NCI-H1105 (cell line): ENCODE data around the gene THRA.

ENCODE experiments used
- DNase-seq: peaks from one replicate; lab custom pipeline; 2025; lab: John Stamatoyannopoulos, UW

Gene THRA

DNA sequence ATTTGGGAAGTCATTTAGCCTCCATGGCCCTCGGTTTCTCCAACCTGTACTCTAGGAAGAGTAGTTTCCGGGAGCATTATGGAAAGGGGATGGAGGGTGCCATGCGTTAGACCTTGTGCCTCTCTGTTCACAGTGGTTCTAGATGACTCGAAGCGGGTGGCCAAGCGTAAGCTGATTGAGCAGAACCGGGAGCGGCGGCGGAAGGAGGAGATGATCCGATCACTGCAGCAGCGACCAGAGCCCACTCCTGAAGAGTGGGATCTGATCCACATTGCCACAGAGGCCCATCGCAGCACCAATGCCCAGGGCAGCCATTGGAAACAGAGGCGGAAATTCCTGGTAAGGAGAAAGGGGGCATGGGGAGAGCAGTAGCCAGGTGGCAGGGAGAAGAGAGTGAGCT, 21.7 kb downstream of the THRA start:
- DNase-seq, result no peak

DNA sequence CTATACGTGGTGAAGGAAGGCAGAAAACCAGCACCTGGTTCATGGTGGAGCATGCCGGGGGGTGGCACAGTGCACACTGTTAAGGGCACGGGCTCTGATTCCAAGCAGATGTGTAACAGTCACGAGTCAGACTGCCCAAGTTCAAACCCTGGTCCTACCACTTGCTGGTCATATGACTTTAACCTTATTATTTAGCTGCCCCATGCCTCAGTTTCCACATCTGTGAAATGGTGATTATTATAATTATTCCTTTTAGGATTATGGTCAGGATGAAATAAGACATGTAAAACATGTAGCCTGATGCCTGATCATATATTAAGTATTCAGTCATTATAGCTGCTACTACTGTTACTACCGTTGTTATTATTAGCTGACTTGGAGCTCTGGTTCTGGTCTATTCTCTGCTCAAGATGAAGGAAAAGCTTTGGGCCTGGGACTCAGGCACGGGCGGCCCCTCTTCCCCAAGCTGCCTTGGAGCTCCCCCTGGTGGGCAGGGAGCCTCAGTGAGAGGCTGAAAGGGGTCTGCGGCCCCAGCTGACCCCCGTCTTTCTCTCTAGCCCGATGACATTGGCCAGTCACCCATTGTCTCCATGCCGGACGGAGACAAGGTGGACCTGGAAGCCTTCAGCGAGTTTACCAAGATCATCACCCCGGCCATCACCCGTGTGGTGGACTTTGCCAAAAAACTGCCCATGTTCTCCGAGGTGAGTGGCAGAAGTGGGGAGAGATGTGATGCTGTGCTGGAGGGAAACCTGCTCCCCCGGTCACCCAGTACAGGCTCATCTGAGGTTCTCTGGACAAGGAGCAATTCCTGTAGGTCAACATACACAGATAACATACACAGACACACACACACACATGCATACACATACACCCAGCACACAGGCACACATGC, 23.6 kb downstream of the THRA start:
- peak; percentile 35 for DNase-seq

DNA sequence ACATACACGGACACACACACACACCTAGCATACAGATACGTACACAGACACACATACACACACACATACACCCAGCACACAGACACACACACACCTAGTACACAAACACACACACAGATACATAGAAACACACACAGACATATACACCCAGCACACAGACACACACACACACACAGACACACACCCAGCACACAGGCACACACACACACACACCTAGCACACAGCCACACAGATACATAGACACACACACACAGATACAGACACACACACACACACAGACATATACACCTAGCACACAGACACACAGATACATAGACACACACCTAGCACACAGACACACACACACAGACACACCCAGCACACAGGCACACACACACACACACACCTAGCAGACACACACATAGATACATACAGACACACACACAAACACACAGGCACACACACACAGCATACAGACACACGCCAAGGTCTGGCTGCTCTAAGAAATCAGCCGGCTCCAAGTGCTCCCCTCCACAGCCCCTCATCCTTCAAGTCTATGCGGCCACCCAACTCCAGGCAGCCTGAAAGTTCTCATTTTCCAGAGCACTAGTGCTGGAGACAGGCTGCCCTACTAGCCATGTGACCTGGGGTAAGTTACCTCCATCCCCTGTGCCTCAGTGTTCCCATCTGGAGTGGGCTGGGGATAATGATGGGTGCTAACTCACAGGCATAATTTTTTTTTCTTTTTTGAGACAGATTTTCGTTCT, 24.5 kb downstream of the THRA start:
- no peak for DNase-seq

DNA sequence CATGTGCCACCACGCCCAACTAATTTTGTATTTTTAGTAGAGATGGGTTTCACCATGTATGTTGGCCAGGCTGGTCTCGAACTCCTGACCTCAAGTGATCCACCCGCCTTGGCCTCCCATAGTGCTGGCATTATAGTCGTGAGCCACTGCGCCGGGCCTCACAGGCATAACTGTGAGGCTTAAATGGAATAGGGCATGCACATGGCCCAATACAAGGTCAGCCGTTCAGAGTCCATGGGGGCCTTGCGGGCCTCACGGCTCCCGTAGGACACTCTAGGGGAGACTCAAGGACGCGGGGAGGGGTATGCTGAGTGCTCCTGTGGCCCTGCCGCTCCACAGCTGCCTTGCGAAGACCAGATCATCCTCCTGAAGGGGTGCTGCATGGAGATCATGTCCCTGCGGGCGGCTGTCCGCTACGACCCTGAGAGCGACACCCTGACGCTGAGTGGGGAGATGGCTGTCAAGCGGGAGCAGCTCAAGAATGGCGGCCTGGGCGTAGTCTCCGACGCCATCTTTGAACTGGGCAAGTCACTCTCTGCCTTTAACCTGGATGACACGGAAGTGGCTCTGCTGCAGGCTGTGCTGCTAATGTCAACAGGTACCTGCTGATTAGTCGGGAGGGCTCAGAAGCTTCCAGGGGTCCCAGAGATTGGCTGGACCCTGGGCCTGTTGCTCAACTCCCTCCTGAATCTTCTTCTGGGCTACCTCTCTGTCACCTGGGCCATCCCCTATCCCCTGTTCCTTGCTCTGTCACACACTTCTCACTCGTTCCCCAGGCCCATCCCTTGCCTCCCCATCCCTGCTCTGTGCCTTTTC, 25.3 kb downstream of the THRA start:
- no peak for DNase-seq

DNA sequence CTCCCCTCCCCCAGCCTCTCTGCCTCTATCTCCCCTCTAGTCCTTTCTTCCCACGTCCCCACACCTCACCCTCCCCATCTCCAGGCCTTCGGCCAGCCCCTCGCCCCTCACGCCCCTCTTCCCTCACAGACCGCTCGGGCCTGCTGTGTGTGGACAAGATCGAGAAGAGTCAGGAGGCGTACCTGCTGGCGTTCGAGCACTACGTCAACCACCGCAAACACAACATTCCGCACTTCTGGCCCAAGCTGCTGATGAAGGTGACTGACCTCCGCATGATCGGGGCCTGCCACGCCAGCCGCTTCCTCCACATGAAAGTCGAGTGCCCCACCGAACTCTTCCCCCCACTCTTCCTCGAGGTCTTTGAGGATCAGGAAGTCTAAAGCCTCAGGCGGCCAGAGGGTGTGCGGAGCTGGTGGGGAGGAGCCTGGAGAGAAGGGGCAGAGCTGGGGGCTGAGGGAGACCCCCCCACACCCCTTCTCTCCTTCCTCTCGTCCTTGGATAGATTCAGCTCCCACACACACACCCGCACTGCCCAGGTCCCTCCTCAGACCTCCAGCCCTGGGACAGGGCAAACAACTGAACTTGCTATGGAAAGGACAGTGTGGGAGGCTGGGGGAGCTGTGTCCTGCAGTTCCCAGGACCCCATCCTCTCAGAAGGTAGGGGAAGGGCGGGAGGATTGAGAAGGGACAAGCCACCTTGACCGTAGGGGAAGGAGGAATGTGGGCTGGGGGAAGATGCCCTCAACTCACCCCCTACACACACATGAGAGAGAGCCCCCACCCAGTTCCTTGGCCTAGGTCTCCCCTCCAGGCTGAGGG, 26.5 kb downstream of the THRA start:
- DNase-seq, result no peak

DNA sequence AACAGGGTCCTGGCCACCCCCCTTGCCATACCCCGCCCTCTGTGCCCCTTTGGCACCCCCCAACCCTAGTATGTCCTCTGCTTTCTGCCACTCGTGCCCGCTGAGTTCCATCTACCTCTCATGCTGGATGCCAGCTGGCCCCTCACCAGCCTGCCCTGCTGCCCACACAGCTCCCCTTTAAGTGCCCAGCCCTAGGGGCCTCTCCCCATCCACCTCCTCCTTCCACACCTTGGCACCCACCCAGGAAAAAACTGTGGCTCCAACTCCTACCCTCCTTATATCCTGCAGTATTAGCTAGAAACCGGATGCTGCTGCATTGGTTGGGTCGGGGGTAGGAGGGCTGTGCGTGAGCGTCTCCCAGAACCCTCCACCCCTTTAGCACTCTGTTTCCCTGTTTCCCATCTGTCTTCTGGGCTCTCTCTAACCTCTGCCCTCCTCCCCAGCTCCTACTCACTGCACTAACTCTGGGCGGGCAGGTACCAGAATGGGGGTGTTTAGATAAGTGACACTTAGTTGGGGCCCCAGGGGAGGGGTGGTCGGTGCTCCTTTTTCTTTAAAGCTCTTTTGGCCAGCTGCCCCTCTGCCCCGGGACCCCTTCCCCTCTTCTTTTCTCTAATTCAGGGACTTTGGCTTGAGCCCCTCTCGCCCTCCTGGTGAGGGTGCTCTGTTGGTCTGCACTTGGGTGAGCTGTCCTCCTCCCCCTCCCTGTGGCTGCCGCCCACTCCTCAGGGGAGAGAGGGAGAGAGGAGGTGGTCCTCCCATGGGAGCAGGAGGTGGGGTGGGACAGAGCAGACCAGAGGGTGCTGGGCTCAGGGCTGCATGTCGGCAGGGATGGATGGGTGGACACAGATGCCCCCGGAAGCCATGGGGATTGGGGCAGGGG, 27.7 kb downstream of the THRA start:
- DNase-seq, result no peak

DNA sequence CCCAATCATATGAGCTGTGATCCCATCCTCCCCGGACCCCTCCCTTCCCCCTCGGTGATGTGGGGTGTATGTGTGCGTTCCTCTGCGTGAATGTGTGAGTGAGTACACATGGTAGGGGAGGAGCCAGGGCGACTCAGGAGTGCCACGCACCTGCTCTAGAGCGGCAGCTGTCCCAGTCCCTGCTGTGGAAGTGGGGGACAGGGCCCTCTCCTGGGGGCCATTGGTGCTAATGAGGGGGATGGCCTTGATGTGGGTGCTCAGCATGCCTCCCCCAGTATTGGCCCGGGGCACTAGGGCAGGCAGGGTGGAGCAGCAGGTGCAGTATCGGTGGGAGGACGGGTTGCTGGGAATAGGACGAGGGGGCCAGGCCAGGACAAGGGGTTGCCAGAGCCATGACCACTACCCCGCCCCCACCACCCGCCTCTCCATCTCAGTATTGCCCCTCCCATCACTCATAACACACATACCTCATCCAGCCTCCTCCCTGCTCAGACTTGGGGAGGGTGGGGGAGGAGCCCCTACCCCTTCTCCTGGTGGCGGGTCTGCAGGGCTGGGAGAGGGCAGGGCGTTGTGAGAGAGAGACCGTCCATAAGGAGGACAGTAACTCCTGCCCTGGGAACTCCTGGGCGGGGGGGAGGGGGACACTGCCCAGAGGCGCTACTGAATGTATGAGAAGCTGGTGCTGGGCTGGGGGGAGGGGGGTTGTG, 29.1 kb downstream of the THRA start:
- no peak for DNase-seq

DNA sequence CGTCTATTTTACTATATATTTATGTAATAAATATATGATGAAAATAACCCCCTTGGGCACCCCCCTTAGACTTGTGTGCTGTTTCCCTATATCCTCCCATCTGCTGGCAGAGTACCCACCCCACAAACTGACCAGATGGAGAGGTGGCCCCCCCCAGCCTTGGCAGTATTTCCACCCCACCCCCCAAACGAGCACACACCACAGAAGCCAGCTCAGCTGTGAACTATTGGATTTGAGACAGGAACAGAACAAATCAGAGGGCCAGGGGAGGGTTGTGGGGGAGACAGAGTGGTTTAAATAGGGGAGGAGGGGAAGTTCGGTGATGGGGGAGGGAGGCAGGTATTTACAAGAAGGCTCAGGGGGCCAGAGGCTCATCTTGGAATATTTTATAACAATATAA, 29.8 kb downstream of the THRA start:
- no peak for DNase-seq

DNA sequence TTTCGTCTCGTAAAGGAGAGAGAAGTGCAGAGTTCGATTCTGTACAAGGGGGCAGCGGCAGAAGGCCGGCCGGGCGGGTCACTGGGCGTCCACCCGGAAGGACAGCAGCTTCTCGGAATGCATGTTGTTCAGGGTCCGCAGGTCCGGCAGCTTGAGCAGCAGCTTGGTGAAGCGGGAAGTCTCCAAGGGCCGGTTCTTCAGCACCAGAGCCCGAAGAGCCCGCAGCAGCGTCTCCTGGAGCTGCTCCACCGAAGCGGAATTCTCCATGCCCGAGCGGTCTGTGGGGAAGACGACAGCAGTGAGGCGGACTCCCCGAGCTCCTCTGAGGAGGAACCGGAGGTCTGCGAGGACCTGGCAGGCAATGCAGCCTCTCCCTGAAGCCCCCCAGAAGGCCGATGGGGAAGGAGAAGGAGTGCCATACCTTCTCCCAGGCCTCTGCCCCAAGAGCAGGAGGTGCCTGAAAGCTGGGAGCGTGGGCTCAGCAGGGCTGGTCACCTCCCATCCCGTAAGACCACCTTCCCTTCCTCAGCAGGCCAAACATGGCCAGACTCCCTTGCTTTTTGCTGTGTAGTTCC, 30.3 kb downstream of the THRA start:
- DNase-seq, result no peak

DNA sequence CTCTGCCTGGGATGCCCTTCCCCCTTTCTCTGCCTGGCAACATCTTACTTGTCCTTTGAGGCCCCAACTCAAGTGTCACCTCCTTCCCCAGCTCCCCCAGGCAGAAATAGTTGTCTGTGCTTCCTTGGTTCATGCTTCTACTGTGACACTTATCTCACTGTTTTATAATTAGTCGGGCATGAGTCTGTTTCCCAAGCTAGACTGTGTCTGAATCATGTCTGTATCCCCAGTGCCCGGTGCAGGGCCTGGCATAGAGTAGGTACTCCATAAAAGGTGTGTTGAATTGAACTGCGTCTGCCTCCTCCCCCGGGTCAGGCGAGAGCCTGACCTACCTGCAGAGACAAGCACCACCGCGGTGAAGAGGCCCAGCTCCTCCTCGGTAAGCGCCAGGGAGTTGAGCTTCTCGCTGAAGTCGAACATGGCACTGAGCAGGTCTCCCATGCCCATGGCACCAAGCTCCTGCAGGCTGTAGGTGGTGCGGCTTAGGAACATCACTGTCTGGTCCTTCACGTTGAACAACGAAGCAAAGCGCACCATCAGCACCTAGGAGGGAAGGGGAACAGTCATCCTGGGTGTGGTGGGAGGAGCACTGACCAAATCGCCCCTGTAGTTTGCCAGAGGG, 30.9 kb downstream of the THRA start:
- DNase-seq, result no peak

DNA sequence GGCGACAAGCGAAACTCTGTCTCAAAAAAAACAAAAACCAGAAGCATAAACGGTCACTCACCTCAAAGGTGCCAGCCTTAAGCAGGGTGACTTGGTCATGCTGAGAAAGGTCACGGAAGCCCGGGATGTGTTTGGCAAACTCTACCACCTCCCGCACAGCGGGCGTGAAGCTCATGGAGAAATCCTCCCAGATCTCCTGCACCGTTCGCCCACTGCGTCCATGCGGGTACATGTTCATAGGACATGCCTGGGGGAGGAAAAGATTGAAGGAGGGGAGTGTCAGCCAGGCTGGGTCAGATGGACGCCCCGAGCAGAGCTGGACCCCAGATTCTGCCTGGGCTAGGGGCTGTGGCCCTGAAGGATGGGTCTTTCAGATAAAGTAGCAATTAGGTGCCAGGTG, 32.1 kb downstream of the THRA start:
- DNase-seq, result no peak

DNA sequence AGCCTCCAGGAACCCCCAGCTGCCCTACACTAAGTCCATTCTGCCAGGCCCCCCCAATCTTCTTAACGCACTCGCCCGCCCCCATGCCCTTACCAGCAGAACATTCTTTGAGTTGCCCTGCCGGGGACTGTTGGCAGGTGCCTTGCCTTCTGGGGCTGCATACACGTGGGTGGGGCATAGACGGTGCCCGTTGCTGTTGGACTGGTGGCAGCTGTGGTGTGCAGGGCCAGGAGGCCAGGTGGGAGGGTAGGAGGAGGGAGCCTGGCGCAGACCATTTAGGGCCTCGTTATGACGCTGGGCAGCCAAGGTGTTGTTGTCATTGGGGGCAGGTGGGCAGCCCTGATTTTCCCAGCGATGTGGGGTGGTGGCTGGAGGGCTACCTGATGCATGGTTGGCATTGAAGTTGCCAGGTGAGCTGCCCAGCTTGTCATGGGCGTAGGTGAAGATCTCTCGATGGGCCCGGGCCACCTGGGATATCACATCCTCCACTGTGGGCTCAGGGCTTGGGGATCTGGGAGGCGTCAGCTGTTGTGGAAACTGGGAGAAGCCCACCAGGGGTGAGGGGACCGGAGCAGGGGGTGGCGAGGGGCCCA, 32.7 kb downstream of the THRA start:
- no peak for DNase-seq

DNA sequence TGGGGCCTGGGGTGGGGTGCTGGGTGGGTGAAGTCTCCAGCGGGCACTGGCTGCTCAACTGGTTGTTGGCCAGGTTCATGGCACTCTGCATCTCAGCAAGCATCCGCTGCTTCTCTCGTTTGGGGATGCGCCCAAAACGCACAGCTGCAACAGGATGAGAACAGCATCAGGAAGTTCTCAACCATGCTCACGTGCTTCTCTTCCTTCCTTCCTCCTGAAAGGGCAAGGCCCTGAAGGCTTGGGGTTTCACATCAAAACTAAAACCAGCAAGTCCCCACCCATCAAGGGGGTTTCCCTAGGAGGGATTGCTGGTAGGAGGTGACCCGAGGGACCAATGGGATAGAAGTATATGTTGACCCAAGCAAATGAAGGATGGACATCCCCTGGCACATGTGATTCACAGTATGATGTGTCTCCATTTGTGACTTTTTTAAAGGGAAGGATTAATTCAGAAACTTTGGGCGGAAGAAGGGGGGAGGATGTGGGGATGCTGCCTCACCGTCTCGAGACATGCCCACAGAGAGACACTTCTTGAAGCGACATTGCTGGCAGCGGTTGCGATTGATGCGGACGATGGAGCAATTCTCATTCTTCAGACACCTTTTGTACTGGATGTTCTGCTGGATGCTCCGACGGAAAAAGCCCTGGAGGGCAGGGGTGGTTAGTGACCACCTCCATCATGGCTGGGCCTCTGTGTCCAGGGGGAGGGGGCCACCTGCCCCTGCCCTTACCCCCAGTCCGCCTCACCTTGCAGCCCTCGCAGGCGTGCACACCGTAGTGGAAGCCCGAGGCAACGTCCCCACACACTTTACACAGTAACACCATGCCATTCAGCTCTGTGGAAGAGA, 33.4 kb downstream of the THRA start:
- DNase-seq, result no peak

DNA sequence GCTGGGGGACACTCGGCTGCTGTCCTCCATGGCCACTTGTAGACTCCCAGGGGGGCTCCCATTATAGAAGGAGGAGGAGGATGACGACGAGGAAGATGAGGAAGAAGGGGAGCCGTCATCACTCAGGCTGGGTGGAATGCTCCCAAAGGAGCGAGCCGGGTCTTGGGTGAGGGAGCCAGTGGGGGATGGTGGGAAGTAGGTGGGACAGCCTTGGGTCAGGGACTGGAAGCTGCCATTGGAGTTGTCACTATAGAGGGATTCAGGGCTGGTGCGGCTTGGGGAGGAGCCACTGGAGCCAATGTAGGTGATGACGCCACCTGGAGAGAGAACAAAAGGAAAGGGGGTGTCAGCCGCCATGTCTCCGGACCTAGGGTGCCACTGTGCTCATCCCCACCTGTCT, 34.3 kb downstream of the THRA start:
- no peak for DNase-seq

DNA sequence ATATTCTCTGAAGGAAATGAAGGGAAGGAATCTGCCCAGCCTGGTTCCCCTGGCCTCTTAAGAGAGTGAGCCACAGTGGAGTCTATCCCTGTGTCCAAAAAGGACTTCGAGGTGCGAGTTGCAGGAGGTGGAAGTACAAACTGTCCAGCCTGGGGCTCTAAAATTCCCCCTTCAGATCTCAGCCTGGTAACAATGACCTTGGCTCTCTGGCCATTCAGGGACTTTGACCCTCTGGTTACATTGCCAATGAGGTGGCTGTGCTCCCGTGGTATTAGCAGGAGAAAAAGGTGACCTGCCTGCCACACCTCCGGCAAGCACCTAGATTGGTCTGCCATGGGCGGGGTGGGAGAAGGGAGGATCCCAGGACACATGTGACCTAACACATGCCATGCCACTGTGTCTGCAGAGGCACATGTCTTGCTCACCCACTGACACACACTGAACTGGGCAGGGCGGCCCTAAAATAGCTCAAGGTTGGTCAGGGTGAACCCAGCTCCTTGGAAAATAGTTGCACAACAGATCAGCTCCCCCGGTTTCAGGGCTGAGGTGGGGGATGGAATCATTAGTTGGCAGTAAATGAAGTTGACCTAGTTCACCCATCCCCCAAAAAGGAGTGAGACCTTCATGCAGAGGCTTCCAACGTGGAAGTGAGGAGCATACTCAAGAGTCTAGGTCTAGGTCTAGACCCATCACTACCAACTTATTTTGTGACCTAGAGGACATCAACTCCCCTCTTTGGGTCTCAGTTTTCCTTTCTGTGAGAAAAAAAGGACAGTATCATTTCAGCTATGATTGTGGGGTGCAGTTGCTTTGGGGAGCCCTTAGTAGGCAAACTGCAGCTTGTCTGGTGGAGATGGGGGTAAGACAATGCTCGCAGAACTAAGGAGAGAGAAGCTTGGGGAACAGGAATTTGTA, 35.4 kb downstream of the THRA start:
- DNase-seq, result no peak

DNA sequence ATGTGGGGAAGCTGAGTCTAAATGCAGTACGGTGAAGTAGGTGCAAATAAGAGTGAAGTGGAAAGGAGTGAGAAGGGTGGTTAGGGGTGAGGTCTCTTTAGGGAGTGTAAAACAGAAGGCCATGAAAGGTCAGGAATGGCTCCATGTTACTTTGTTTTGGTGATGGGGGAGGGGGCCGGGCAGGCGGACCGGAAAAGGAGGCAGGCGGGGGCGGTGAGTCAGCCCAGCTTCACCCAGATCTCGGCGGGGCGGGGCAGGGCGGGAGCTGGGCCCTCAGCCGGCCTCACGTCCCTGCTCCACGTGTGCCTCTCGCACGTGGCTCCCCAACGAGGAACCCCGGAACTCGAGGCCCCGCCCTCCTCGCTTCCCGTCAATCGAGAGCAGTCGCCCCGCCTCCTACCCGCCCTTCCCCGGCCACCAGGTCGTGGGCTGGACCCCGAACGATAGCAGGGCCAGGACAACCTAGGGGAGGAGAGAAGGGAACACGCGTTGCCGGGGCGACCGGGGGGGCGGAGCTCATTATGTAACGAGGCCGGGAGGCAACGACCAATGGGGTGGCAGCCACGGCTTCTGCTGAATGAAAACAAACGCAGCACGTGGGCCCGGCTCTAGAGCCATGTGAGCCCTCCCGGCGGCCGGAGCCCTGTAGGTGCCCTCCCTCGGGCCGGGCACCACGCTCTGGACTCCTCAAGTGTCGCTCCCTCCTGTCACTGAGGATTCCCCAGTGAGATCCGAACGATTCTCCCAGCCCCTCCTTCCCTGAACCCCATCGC, 36.3 kb downstream of the THRA start:
- DNase-seq, result peak; percentile 87
